Dedifferentiated amniotic fluid mesenchymal stem cell (primary cell): ENCODE measurements around the gene STRN.
"Not testable (repeated sequence)": the region's sequence is repeated elsewhere in the genome, so short reads cannot be mapped to it uniquely, and the experiment has no call there.

Experiments used
- DNase-seq: peaks from one replicate; pipeline ENCODE4 v3.0.0-alpha.2; 2016; ENCODE audit errors: extremely low spot score

STRN gene, protein sequence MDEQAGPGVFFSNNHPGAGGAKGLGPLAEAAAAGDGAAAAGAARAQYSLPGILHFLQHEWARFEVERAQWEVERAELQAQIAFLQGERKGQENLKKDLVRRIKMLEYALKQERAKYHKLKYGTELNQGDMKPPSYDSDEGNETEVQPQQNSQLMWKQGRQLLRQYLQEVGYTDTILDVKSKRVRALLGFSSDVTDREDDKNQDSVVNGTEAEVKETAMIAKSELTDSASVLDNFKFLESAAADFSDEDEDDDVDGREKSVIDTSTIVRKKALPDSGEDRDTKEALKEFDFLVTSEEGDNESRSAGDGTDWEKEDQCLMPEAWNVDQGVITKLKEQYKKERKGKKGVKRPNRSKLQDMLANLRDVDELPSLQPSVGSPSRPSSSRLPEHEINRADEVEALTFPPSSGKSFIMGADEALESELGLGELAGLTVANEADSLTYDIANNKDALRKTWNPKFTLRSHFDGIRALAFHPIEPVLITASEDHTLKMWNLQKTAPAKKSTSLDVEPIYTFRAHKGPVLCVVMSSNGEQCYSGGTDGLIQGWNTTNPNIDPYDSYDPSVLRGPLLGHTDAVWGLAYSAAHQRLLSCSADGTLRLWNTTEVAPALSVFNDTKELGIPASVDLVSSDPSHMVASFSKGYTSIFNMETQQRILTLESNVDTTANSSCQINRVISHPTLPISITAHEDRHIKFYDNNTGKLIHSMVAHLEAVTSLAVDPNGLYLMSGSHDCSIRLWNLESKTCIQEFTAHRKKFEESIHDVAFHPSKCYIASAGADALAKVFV

GRCh38 chr2:36966370-36967235 lies at the start of gene STRN:
TSS of gene STRN (minus strand) at chr2:36966536. CDS start at chr2:36966463, 73 bp downstream.
- DNase-seq, result peak; percentile 94

DNA sequence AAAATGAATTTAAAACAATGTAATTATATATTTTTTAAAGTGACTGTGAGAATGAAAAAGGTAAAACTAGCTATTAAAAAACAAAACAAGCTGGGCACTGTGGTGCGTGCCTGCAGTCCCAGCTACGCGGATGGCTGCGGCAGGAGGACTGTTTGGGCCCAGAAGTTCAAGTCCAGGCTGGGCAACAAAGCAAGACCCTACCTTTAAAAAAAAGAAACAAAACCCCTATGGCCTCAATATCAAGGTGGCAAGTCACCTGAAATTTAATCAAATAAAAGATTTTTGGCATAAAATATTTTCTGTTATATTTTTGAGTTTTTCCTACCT lies 46.9 kb upstream of the STRN start:
- DNase-seq, result no peak

DNA sequence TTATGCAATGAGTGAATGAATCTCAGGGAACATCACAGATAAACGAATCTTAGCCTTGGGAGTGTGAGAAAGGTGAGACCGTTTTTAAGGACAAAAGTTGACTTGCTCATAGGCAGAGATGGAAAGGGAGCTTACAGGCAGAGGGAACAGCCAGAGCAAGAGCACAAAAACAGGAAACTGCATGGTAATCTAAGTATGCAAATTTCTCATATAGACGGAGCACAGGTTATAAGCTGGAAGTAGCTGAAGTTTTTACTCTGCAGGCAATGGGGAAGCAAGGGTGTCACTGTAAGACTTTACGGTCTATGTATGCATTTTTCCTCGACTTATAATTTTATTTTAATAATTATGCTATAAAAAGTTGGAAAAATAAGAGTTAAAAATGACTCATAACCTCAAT lies 44.8 kb upstream of the STRN start:
- DNase-seq, result no peak

- no peak for DNase-seq
Observed at GRCh38 chr2:37005118-37005868, 39.0 kb upstream of the STRN start.

DNA sequence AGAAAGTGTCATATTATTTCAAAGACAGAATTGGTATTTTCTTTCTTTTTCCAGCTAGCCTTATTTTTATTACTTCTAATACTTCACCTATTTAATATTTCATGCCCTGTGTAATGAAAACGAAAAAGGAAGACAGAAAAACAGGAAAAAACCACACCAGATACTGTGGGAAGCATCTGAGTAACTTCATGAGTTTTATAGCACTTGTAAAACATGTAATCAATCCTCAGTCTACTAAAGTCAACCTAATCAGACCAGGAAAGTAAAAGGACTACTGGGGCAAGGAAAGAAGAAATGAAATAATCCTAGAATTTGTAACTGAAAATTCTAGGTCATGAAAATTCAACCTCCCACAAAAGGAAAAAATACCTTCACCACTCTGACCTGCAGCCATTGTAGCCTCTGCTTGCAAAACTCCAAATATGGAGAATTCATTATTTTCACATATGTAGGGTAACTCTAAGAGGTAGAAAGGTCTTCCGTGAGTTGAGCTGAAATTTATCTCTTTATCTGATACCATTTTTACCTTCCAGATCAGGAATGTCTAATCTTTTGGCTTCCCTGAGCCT lies 34.7 kb upstream of the STRN start:
- no peak for DNase-seq

- no peak for DNase-seq
Observed at GRCh38 chr2:37000318-37000717, 34.0 kb upstream of the STRN start.

- DNase-seq, result not testable (repeated sequence)
Observed at GRCh38 chr2:36999416-36999815, 33.1 kb upstream of the STRN start.

DNA sequence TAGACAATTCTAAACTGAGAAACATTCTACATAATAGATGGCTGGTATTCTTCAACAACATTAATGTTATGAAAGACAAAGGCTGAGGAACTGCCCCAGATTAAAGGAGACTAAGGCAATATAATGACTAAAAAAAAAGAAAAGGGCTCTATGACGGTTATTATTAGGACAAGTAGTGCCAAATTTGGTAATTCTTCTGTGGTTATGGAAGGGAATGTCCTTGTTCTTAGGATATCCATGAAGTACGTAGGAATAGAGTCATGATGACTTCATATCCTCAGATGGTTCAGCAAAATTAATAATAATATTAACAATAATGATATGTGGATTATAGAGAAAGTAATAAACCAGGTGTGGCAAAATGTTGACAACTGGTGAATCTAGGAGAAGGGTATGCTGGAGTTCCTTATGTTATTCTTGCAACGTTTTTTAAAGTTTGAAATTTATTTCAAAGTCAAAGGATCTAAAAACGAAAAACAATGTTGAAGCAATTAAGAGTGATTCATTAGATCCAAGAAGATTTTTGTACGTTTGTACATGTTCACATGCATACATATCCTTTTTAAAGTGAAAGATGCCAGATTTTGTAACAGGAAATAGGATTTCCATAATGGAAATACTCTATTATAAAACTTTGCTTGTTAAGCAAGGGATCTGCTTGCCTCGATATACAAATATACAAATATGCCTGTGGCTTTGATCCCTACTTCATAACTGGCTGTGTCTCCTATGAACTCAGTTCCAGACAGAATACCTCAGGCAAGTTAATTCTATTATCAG lies 27.7 kb upstream of the STRN start:
- no peak for DNase-seq

- no peak for DNase-seq
Observed at GRCh38 chr2:36988008-36988407, 21.7 kb upstream of the STRN start.

DNA sequence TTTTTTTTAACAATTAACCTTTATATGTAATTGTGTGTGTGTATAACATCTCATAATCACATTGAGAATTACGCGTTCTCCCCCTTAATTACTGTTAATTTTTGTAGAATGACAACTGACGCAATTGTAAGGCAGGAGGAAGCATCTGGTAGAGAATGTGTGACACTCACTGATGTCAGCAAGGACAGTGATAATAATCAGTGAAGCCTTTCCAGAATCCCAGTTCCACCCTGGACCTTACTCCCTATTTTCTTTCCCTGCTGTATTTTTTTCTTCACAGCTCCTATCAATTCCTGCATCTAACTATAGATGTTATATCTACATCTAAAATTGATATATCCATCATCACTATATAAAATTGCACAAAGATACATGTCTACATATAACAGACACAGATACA lies 16.1 kb upstream of the STRN start:
- no peak for DNase-seq

DNA sequence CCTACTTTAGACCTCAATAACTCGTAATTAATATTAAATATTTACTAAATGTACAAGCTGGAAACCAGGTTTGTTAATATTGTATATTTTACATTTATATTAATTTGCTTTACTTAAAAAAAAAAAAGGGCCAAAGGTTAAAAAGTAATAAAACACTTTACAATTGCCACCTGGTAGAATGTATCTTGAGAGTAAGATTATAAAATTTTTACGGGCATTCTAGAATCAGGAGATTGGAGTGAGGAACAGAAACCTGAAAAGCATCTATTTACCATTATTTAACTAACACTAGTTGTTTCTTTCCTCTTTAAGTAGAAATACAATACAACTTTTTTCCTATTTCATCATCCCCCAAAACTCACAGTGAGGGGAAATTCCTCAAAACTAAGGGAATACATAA lies 15.6 kb upstream of the STRN start:
- DNase-seq, result no peak

DNA sequence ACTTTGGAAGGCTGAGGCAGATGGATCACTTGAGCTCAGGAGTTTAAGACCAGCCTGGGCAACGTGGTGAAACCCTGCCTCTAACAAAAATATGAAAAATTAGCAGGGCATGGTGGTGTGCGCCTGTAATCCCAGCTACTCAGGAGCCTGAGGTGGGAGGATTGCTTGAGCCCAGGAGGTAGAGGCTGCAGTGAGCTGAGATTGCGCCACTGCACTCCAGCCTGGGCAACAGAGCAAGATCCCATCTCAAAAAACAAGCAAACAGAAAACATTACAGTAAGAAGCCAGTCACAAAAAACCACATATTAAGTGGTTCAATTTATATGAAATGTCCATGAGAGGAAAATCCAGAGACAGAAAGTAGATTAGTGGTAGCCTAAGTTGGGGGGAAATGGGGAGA lies 12.7 kb upstream of the STRN start:
- not testable (repeated sequence) for DNase-seq

DNA sequence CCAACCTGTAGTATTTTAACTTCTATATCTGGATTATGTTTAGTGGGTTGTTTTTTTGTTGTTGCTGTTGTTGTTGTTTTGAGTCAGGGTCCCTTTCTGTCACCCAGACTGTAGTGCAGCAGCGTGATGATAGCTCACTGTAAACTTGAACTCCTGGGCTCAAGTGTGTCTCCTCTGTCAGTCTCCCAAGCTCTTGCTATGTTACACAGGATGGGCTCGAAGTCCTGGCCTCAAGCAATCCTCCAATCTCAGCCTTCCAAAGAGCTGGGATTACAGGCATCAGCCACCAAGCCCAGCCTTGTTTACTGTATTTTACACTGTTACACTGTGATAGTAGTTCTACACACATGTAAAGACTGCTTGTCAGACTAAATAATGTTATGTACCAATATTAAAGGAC lies 9.7 kb upstream of the STRN start:
- DNase-seq, result no peak

GRCh38 chr2:36975306-36975705 lies 9.0 kb upstream of the STRN start:
- DNase-seq, result no peak

GRCh38 chr2:36973320-36973719 lies 7.0 kb upstream of the STRN start:
- DNase-seq, result no peak

- DNase-seq, result no peak
Observed at GRCh38 chr2:36971990-36972389, 5.7 kb upstream of the STRN start.

- DNase-seq, result no peak
Observed at GRCh38 chr2:36967236-36967876, 1.0 kb upstream of the STRN start.

- peak; percentile 15 for DNase-seq
Observed at GRCh38 chr2:36965751-36966369, 476 bp downstream of the STRN start.

GRCh38 chr2:36965206-36965605 lies 1.1 kb downstream of the STRN start:
- no peak for DNase-seq
